Memory B cell (primary cell): ENCODE data around the gene TBX15.

Source experiments
- ATAC-seq: fragments of 150-1000 bp; cut with Tn5 transposase; 2 replicates; pipeline ENCODE4 v1.10.0; 2021; ENCODE audit warnings: low read depth, mild to moderate bottlenecking, moderate library complexity
- DNase-seq, 2 donors: peaks; one replicate each; pipeline ENCODE4 v3.0.0; 2022; ENCODE audit warnings: low spot score in 2 of 2
- H3K27ac Mint-ChIP-seq: one replicate; pipeline ENCODE4 v1.8.0; 2022; ENCODE audit warnings: mild to moderate bottlenecking, moderate library complexity, mixed read lengths
- H3K27me3 Mint-ChIP-seq: one replicate; pipeline ENCODE4 v1.8.0; 2022; ENCODE audit warnings: mixed read lengths
- H3K36me3 Mint-ChIP-seq: one replicate; pipeline ENCODE4 v1.8.0; 2022; ENCODE audit warnings: mild to moderate bottlenecking, mixed read lengths
- H3K4me1 Mint-ChIP-seq: one replicate; pipeline ENCODE4 v1.8.0; 2022; ENCODE audit warnings: mixed read lengths
- H3K4me3 Mint-ChIP-seq: one replicate; pipeline ENCODE4 v1.8.0; 2022; ENCODE audit warnings: mild to moderate bottlenecking, moderate library complexity, mixed read lengths
- H3K9me3 Mint-ChIP-seq: one replicate; pipeline ENCODE4 v1.8.0; 2022; ENCODE audit warnings: mixed read lengths

Gene TBX15

DNA sequence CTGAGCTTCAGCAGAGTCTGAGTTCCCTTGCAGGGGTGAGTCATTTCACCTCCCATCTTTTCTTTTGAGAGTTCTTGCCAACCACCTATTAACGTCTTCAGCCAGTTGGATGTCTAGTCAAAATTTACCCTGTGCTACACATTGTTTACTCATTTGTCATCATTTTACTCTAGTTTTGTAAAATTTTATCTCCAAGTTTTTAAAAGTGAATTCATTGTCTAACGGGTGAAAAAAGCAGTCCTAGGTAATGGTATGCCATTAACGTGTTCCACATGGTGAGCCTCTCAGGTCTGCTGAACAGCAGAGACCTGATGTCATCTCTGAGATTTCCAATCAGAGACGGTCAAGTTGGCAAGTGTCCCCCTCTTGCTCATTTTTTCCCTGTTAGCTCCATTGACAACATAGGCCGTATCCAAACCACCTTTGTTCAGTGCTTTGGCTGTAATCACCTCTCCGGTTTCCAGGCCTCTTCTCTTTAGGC is 85.4 kb downstream of the TBX15 start:
- ATAC-seq = no peak
- Mint-ChIP-seq H3K4me3 (no peak overlapping the region), H3K4me1 (no peaks in the 10 kb centered on the region), H3K36me3 (no peaks in the 10 kb centered on the region), H3K9me3 (no peaks in the 10 kb centered on the region), H3K27me3 (peaks cover 4% of the 10 kb centered on the region), H3K27ac (no peak overlapping the region)
- no peak for DNase-seq

DNA sequence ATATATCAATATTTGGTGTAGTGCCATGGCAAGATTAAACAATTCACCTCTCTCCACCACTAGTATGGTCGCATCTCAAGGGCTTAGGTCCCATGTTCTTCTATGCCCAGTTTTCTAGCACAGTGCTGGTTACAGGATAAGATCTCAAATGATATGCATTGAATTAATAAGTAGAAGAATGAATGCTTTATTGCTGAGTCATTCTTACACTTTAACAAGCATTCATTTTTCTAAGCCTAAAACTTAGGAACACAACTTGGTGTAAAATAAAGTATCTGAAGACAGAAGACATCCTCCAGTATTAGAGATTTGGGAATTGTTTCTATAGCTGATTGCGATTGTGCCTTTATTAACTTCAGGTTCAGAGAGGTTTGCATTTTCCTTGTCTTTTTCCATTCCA is 85.8 kb downstream of the TBX15 start:
- DNase-seq (no peak), ATAC-seq (no peak)
- H3K27ac Mint-ChIP-seq = no peak overlapping the region
- no peaks in the 10 kb centered on the region for H3K27me3 Mint-ChIP-seq
- no peaks in the 10 kb centered on the region for H3K4me1 Mint-ChIP-seq
- H3K36me3 Mint-ChIP-seq = no peaks in the 10 kb centered on the region
- H3K4me3 Mint-ChIP-seq = no peak overlapping the region
- no peaks in the 10 kb centered on the region for H3K9me3 Mint-ChIP-seq

DNA sequence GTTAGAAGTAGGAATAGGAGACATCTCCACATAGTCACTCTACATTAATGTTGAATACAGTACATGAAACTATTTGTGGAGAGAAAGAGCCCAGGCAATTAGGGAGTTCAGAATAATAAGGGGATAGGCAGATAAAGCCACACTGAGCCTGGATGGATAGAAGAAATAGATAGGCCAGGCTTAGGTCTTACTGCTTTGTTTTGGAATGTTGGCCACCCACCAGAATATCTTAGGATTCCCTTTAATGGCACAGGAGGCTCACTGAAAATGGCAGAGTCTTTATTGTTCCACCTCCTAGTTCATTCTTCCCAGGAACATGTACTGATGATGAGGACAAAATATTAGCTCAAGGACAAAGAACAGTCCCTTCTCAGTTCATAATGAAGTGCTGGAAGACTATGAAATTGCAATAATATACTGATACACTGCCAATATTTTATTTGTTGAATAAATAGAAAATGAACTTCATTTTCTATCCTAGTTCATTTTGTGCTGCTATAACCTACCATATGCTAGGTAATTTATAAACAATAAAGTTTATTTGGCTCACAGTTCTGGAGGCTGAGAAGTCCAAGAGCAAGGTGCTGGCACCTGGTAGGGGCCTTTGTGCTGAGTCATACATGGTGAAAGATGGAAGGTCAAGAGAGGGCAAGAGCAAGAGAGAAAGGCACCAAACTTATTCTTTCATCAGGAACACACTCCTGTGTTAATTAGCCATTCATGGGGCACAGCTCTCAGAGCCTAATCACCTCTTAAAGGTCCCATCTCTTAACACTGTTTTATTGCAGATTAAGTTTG is 87.3 kb downstream of the TBX15 start:
- H3K9me3 Mint-ChIP-seq = no peaks in the 10 kb centered on the region
- ATAC-seq (no peak), DNase-seq (no peak)
- no peak overlapping the region for H3K4me3 Mint-ChIP-seq
- H3K27me3 Mint-ChIP-seq = no peaks in the 10 kb centered on the region
- no peak overlapping the region for H3K27ac Mint-ChIP-seq
- H3K4me1 Mint-ChIP-seq = no peaks in the 10 kb centered on the region
- H3K36me3 Mint-ChIP-seq = no peaks in the 10 kb centered on the region

DNA sequence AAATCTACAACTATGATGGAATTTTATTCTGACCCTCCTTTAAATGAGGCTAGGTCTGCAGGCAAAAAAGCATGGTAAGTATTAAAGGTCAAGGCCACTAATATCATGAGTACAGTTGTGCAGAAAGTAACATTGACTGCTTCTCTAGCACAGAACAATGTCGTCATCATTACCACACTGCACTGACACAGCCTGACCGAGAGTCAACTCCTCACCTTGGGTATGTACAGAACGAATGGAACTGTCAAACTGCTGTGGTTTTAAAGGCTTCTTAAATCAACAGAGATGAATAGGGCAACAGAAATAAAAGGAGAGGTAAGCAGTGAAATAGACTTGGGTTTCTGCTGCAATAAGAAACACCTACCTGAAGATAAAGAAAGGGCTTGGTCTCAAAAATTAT is 88.8 kb downstream of the TBX15 start:
- DNase-seq (no peak), ATAC-seq (no peak)
- Mint-ChIP-seq H3K4me3 (no peak overlapping the region), H3K36me3 (no peaks in the 10 kb centered on the region), H3K27me3 (no peaks in the 10 kb centered on the region), H3K9me3 (no peaks in the 10 kb centered on the region), H3K27ac (no peak overlapping the region), H3K4me1 (no peaks in the 10 kb centered on the region)

DNA sequence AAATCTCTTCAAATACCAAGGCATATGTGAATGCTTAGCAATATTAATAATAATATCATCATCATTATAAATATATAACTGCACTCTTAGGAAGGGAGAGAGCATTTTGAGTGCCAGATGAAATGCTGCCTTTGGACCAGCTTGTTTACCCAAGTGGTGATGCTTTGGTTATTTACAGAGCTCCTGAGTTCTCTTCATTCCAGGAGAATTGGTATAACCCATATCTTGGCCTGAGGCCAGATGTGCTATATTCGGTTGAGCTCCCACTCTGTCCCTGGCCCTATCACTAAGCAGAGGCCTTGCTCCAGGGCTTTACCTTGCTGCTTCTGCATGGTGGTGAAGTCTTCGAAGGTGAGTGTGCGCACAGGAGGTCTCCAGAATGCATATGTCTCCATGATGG is 89.4 kb downstream of the TBX15 start:
- peaks cover 2% of the 10 kb centered on the region for H3K27me3 Mint-ChIP-seq
- no peak overlapping the region for H3K27ac Mint-ChIP-seq

DNA sequence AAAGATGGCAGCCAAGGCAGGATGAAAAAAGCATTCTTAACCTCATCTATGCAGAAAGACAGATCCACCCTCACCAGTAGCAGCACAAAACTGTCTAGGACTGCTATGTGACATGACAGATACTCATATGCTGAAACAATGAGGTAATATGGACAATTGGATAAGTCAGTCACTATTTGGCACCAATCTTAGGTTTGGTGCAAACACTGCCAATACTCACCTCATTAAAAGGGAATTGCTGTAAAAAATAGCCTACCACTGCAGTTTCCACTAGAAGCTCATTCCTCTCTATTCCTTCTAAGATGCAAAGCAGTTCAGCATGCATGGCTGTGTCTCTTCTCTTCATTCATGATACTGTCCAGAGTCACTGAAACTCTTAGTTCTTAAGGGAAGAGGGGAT is 91.7 kb downstream of the TBX15 start:
- Mint-ChIP-seq H3K4me1 (no peaks in the 10 kb centered on the region), H3K36me3 (no peaks in the 10 kb centered on the region), H3K4me3 (no peak overlapping the region), H3K27ac (no peak overlapping the region), H3K9me3 (peaks cover 3% of the 10 kb centered on the region), H3K27me3 (peaks cover 7% of the 10 kb centered on the region)
- DNase-seq = no peak
- no peak for ATAC-seq

More for the DNA sequence above, 89.4 kb downstream of the TBX15 start:
- no peaks in the 10 kb centered on the region for H3K4me1 Mint-ChIP-seq
- ATAC-seq (no peak), DNase-seq (no peak)
- no peaks in the 10 kb centered on the region for H3K9me3 Mint-ChIP-seq
- H3K36me3 Mint-ChIP-seq = no peaks in the 10 kb centered on the region
- no peak overlapping the region for H3K4me3 Mint-ChIP-seq

DNA sequence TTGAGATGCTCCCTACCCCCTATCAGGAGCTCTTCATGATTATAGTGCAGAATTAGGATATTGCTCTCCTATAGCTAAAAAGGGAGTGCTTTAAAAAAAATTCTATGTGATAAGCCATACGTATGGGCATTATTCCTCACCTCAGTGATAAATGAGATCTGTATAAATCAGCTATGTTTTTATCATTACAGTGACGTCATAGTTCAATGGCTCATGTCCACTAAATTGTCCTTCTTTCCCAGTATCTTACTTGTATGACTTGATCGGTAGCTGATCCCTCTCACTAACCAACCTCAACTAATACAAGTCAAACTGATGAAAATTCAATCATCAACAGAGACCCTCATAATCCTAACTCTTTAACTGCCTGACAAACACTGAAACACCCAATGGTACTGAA is 93.3 kb downstream of the TBX15 start:
- no peak for ATAC-seq
- Mint-ChIP-seq H3K27ac (no peak overlapping the region), H3K9me3 (peaks cover 3% of the 10 kb centered on the region)

DNA sequence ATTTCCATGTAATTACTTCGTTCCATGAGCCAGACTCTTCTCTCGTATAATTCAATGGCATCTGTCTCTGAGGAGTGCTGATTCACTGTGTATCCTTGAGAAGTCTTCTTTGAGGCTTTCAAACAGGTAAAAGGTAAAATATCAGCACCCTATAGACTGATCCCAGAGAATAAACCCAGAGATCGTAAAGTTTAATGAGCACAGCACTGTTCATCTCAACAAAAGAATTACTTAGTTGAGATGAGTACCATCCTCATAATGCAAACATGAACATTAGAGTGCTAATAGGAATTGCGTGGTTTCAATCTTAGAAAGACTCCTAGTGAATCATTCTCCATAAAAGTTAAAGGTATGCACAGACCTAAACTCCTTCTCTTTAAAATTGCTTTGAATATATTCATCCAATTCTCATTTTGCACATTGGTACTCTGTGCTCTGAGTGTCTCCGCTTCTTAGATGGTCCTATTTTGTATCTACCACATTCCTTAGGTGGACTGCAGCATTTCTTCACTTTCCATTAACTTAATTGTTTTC is 97.2 kb downstream of the TBX15 start:
- DNase-seq (no peak), ATAC-seq (no peak)
- no peak overlapping the region for H3K4me3 Mint-ChIP-seq
- H3K4me1 Mint-ChIP-seq = no peaks in the 10 kb centered on the region
- H3K36me3 Mint-ChIP-seq = no peaks in the 10 kb centered on the region
- H3K27ac Mint-ChIP-seq = no peak overlapping the region
- H3K9me3 Mint-ChIP-seq = peaks cover 3% of the 10 kb centered on the region
- peaks cover 10% of the 10 kb centered on the region for H3K27me3 Mint-ChIP-seq

More for the DNA sequence above, 93.3 kb downstream of the TBX15 start:
- Mint-ChIP-seq H3K4me1 (no peaks in the 10 kb centered on the region), H3K36me3 (no peaks in the 10 kb centered on the region), H3K4me3 (no peak overlapping the region), H3K27me3 (peaks cover 10% of the 10 kb centered on the region)
- no peak for DNase-seq

DNA sequence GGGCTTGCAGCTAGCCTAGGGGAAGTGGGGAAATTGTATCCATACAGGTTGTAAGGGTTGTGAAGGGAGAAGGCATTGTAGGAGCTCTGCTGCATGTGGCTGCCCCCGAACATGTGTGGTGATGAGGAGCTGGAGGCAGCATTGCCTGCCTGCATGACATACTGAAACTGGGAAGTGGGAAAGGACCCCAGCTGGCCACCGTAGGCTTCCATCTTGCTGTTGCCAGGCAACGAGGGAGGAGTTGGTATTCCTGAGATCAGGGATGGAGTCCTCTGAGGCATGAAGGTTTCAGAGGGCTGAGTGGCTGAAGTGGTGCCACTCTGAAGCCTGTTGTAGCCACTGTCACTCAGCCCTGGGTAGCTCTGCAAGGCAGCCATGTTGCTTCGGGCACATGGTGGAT is 103.2 kb downstream of the TBX15 start:
- H3K27me3 Mint-ChIP-seq = peaks cover 8% of the 10 kb centered on the region
- peaks cover 1% of the 10 kb centered on the region for H3K9me3 Mint-ChIP-seq
- no peaks in the 10 kb centered on the region for H3K4me1 Mint-ChIP-seq
- ATAC-seq = no peak
- no peak overlapping the region for H3K4me3 Mint-ChIP-seq
- no peak for DNase-seq
- no peak overlapping the region for H3K27ac Mint-ChIP-seq
- peaks cover 2% of the 10 kb centered on the region for H3K36me3 Mint-ChIP-seq

DNA sequence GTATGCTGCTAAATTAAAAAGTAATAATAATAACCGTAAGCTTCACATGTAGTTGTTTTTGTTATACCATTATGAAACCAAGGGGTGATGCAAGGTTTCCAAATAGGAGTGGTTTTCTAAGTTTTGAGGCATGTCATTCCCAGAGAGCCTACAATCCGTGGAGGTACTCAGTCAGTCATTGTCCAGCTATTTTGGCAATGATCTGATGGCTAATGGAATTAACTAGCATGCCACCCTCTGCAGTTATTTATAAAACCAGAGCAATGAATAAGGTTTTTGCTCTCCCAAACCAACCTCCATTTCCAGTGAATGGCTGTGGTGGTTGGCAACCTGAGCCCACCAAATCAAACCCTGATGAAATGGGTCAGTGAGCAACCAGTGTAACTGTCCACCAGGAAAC is 106.4 kb downstream of the TBX15 start:
- Mint-ChIP-seq H3K36me3 (peaks cover 2% of the 10 kb centered on the region), H3K4me3 (no peak overlapping the region), H3K9me3 (peaks cover 1% of the 10 kb centered on the region), H3K27me3 (peaks cover 8% of the 10 kb centered on the region), H3K27ac (no peak overlapping the region), H3K4me1 (no peaks in the 10 kb centered on the region)
- no peak for ATAC-seq
- DNase-seq = no peak

DNA sequence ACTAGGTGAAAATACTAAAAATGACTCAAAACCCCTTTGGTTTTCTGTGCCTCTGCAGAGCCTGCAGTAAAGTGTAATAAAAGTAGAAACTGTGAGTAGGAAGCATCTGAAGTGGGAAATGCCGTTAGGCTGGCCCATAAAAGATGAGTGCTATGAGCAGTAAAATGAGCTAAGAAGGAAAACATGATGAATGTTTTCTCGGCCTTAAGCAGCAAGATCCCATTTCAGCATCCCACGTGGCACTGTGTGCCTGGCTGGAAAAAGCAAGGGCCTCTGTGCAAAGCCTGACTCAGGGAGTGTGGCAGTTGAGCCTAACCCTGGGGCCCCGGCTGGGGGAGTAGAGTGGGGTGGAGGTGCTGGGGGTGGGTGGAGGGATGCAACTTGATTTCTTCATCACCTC is 109.5 kb downstream of the TBX15 start:
- no peaks in the 10 kb centered on the region for H3K4me1 Mint-ChIP-seq
- no peak for ATAC-seq
- DNase-seq = no peak
- peaks cover 1% of the 10 kb centered on the region for H3K9me3 Mint-ChIP-seq
- no peak overlapping the region for H3K27ac Mint-ChIP-seq
- H3K36me3 Mint-ChIP-seq = no peaks in the 10 kb centered on the region
- peaks cover 2% of the 10 kb centered on the region for H3K27me3 Mint-ChIP-seq
- H3K4me3 Mint-ChIP-seq = no peak overlapping the region

DNA sequence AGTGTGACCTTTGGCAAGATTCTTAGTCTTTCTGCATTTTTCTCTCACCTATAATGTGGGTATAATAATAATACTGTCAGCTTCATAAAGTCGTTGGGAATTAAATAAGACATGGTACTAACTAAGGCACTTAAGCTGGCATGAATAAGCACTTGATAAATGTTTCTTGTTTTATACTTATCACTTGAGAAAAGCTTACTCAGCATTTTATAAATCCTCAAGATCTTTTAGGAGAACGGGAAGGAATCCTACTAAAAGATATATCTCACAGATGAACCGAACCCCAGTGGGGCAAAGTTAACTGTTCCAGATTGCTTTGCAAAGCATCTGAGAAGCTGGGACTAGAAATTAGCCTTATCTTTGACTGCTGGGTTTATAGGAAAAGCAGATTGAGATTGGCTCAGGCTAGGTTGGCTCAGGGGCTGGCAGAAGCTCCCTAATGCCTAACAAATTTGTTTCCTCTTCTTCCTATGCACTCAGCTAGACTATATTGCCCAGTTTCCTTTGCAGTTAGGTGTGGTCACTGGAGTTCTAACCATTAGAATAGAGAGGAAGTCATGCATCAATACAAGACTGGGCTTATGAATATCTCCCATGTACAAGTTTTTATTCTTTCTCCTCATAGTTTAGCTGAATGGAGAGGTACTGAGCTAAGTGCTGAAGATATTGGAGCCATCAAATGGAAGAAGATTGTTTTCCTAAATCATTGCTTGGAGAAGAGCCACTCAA is 110.3 kb downstream of the TBX15 start:
- no peak overlapping the region for H3K27ac Mint-ChIP-seq

DNA sequence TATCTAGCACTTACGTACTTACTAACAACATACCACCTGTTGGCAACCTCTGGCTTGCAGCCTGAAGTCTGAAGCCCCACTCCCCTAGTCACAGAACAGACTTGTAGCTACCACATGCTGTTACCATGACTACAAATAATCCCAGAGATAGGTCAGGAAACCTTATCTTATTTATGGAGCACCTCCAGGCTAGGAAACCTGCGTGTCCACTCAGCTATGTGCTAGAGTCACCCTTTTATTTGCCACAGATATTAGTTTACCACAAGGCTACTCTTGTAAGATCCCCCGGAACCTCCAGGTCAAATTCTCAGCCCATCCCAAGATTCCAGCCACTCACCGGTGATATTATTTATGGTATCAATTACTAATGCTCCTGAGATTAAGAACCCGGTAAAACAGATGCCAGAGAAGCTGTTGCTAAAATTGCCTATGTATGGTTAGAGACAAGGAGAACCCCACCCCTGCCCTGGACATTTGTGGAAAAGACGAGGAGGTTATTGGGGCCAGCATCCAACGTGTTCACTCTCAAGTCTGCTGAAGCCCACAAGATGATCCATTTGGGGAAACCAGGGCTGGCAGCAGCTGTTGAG is 116.5 kb downstream of the TBX15 start:
- no peak overlapping the region for H3K4me3 Mint-ChIP-seq
- DNase-seq = no peak
- peaks cover 6% of the 10 kb centered on the region for H3K27me3 Mint-ChIP-seq
- ATAC-seq = no peak
- H3K27ac Mint-ChIP-seq = no peak overlapping the region
- H3K36me3 Mint-ChIP-seq = no peaks in the 10 kb centered on the region
- H3K9me3 Mint-ChIP-seq = peaks cover 1% of the 10 kb centered on the region
- no peaks in the 10 kb centered on the region for H3K4me1 Mint-ChIP-seq

More for the DNA sequence above, 110.3 kb downstream of the TBX15 start:
- no peak overlapping the region for H3K4me3 Mint-ChIP-seq
- ATAC-seq = no peak
- no peak for DNase-seq
- no peaks in the 10 kb centered on the region for H3K27me3 Mint-ChIP-seq
- H3K9me3 Mint-ChIP-seq = peaks cover 1% of the 10 kb centered on the region
- no peaks in the 10 kb centered on the region for H3K4me1 Mint-ChIP-seq
- no peaks in the 10 kb centered on the region for H3K36me3 Mint-ChIP-seq

DNA sequence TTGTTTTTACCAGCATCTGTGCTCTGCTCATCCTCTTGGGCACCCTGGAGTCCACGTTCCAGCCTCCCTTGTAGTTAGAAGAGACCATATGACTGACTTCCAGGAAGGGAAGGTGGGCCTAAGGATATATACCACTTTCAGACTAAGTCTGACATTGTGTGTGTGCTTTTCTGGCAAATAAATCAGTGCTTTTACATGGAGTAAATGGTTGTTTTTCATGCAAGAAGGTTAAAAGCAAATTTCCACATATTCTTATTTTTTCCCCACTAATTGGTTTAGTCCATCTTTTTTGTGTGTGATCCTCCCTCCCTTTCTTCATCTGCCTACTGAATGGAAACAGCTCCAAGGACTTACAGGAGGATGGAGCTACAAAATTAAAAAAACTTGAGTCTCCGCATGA is 119.8 kb downstream of the TBX15 start:
- Mint-ChIP-seq H3K27me3 (peaks cover 6% of the 10 kb centered on the region), H3K36me3 (no peaks in the 10 kb centered on the region), H3K27ac (no peak overlapping the region), H3K4me1 (no peaks in the 10 kb centered on the region), H3K4me3 (no peak overlapping the region), H3K9me3 (no peaks in the 10 kb centered on the region)
- DNase-seq = no peak
- ATAC-seq = no peak
